ENCODE results near the gene OR7G2. TPM values are rescaled to one million over a fixed set of nuclear protein-coding genes. Genes with fewer than 3 reads are reported as not detected.
"Not testable (repeated sequence)": the region's sequence is repeated elsewhere in the genome, so short reads cannot be mapped to it uniquely, and the experiment has no call there.

The OR7G2 gene
- total and polyA plus RNA-seq, 8 donors, result not detected

GRCh38 chr19:9076901-9077300 is 30.4 kb downstream of the OR7G2 start:
- Histone ChIP-seq H3K9me3 (no peaks in the 10 kb centered on the region), H3K4me3 (no peak overlapping the region), H3K27ac (no peak overlapping the region), H3K36me3 (no peaks in the 10 kb centered on the region), H3K27me3 (no peaks in the 10 kb centered on the region), H3K4me1 (peaks cover 0 to 34% (median 14%) of the 10 kb centered on the region in 4 donors)
- no peak for DNase-seq
- intact Hi-C loops (cut with DNase I; ENCODE audit: low total_unique reads), result loop anchor here (5.0 kb wide), 1 partner anchor 420 kb away; no protein-coding TSS in a partner anchor
- 68 to 86% (median 85%) methylated on average over 9 to 10 of the region's 10 CpGs for WGBS, 5 donors
- no peak for TF ChIP-seq CTCF (IDR thresholded peaks at IDR 0.05)
- no peak for TF ChIP-seq POLR2A (IDR thresholded peaks at IDR 0.05)
- TF ChIP-seq POLR2AphosphoS5 (IDR thresholded peaks at IDR 0.05), result no peak
- no peak for TF ChIP-seq EP300 (IDR thresholded peaks at IDR 0.05)

- DNase-seq, result peak; percentile 58 to 96
- no peak overlapping the region for H3K4me3 ChIP-seq
- WGBS, 5 donors, result 10 to 25% (median 18%) methylated on average over 16 of the region's 16 CpGs
- peak overlapping the region in 2 of 5 donors; percentile 33 to 54 for H3K27ac ChIP-seq
- H3K36me3 ChIP-seq, result no peaks in the 10 kb centered on the region
- intact Hi-C loops (cut with DNase I; ENCODE audit: low total_unique reads), result loop anchor here (5.0 kb wide), 1 partner anchor 418 kb away; no protein-coding TSS in a partner anchor
- TF ChIP-seq POLR2AphosphoS5 (IDR thresholded peaks at IDR 0.05) (peak in 1 of 3 donors; percentile 39), EP300 (IDR thresholded peaks at IDR 0.05) (no peak)
- no peaks in the 10 kb centered on the region for H3K9me3 ChIP-seq
- H3K4me1 ChIP-seq, result peaks cover 0 to 34% (median 14%) of the 10 kb centered on the region in 4 donors
- H3K27me3 ChIP-seq, result no peaks in the 10 kb centered on the region
These were observed 32.0 kb downstream of the OR7G2 start for GRCh38 chr19:9075064-9075949.

DNA sequence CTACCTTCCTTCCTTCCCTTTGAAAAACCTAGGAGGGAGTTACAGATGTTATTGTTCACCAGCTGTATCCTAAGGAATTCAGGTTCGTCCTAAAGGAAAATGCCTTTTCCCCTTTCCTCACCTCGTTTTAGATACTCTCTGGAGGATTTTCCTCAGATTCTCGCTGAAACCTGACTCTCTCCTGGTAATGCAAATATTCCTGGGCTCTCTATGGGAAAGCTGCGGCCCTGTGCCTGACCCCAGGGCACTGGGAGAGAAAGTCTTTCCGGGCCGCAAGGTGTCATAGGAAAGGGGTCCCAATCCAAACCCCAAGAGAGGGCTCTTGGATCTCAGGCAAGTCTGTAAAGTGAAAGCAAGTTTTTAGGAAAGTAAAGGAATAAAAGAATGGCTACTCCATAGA is 33.5 kb downstream of the OR7G2 start:
- TF ChIP-seq POLR2AphosphoS5 (IDR thresholded peaks at IDR 0.05), result no peak
- TF ChIP-seq EP300 (IDR thresholded peaks at IDR 0.05), result no peak
- TF ChIP-seq POLR2A (IDR thresholded peaks at IDR 0.05), result no peak
- TF ChIP-seq CTCF (IDR thresholded peaks at IDR 0.05), result no peak
- Histone ChIP-seq H3K36me3 (no peaks in the 10 kb centered on the region), H3K9me3 (no peaks in the 10 kb centered on the region), H3K27me3 (no peaks in the 10 kb centered on the region), H3K27ac (no peak overlapping the region), H3K4me3 (no peak overlapping the region), H3K4me1 (peaks cover 0 to 23% (median 12%) of the 10 kb centered on the region in 4 donors)
- DNase-seq, result no peak
- 66 to 74% (median 67%) methylated on average over 6 of the region's 6 CpGs for WGBS, 5 donors
- intact Hi-C loops (cut with DNase I; ENCODE audit: low total_unique reads), result no loop called here

DNA sequence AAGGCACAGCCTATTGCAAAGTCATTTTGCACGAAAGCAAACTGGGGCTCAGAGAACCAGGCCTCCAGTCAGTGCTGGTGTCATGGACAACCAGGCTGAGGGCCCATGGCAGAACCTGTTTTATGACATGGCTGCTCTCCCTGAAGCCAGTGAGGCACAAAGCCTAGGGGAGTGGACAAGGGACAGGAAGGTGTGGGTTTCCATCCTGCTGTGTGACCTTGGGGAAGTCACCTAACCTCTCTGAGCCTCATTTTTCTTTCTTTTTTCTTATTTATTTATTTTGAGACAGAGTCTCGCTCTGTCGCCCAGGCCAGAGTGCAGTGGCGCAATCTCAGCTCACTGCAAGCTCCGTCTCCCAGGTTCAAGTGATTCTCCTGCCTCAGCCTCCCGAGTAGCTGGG is 35.6 kb downstream of the OR7G2 start:
- intact Hi-C loops (cut with DNase I; ENCODE audit: low total_unique reads); H3K36me3 ChIP-seq; H3K27me3 ChIP-seq; H3K27ac ChIP-seq; DNase-seq; H3K4me3 ChIP-seq; H3K9me3 ChIP-seq: not testable (repeated sequence)
- 92 to 95% (median 93%) methylated on average over 6 of the region's 6 CpGs for WGBS, 5 donors
- H3K4me1 ChIP-seq, result peaks cover 0 to 16% (median 9%) of the 10 kb centered on the region in 4 donors

- DNase-seq, result peak in 1 of 2 donors; percentile 18
- no peaks in the 10 kb centered on the region for H3K9me3 ChIP-seq
- H3K36me3 ChIP-seq, result no peaks in the 10 kb centered on the region
- 22 to 43% (median 29%) methylated on average over 5 of the region's 5 CpGs for WGBS, 5 donors
- H3K4me3 ChIP-seq, result no peak overlapping the region
- intact Hi-C loops (cut with DNase I; ENCODE audit: low total_unique reads), result no loop called here
- TF ChIP-seq POLR2AphosphoS5 (IDR thresholded peaks at IDR 0.05) (no peak), EP300 (IDR thresholded peaks at IDR 0.05) (no peak), CTCF (IDR thresholded peaks at IDR 0.05) (no peak), POLR2A (IDR thresholded peaks at IDR 0.05) (no peak)
- H3K4me1 ChIP-seq, result peaks cover 0 to 3% (median 1%) of the 10 kb centered on the region in 4 donors
- H3K27me3 ChIP-seq, result peaks cover 0 to 4% (median 0%) of the 10 kb centered on the region in 3 donors
- H3K27ac ChIP-seq, result no peak overlapping the region
These were observed 37.2 kb downstream of the OR7G2 start for GRCh38 chr19:9070066-9070465.
